NCI-H460 (cell line): ENCODE results near the gene IGFBP3. TPM values are rescaled to one million over a fixed set of nuclear protein-coding genes. Genes with fewer than 3 reads are reported as not detected.

ENCODE experiments used
- DNase-seq: peaks from one replicate; pipeline ENCODE4 v3.0.0-alpha.2; 2016; ENCODE audit warnings: low read depth; ENCODE audit errors: extremely low read depth
- total RNA-seq: library from RNA; depleted of rRNA; stranded (reverse); fragments of >200 nt; shearing (Covaris generic); gene quantifications from 2 replicates; pipeline ENCODE4 v1.2.3, GENCODE V29; 2014; rRNA removed

IGFBP3 gene
- total RNA-seq, 1 experiment from 2014 or later: 336 TPM

DNA sequence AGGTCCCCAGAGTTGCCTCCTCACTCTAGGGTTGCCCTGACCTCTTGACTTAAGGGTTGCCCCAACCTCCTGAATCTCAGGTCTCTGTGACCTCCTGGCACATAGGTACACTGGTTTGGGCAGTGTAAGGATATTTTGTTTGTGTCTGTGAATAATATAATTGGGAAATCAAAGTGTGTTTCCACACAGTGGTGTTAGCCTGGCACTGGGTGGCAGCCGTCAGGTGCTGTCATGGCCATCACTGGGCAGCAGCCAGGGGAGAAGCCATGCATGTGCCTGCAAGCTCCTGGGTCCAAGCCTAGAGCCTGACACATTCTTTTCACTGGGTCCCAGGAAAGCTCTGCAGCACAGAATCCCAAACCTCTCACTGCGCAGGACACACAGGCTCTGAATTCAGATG, 44.6 kb downstream of the IGFBP3 start:
- DNase-seq: no peak

DNA sequence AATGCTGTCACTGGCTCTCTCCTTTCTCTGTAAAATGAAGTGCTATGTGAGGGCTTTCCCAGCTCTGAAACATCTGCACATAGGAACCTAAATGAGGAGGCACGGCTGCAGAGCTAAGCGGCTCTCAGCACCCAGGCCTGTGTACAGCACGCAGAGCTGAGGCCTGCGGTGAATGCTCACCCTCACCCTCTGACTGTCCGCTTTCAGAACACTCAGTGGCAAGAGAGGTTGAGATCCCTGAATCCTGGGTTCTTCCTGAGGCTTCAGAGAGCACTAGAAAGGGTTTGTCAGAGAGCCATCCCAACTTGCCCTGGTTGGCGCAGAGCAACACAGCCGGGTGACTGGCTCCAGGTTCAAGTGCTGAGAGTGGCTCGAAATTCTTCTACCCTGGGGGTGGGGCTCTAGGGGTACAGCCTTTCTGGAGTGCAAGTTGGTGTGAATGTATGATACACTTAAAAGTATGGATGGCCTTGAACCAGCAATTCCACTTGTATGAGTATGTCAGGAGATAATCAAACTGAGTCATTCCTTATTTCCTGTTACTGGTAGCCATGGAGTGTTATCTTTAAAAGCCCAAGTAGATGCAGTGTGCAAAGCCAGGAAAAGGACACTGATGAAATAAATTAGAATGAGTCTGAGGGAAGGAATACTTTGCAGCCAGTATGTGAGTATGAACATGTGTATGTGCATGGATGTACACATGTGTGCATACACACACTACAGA, 46.5 kb downstream of the IGFBP3 start:
- DNase-seq: peak; percentile 21

DNA sequence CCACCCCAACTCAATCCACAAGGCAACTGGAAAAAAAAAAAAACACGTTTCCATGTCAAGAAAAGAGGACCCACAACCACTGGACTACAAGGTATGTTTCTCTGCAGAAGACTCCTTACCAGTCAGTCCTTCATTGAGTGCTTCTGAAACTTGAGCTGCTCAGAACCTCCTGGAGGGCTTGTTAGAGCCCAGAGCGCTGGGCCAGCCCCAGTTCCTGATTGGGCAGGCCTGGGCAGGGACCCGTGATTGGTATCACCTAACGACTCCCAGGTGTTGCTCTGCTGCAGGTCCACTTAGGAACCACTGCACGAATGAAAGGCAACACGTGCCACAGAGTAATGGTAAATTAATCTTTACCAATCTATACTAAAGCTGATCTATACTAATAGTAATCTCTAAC, 47.7 kb downstream of the IGFBP3 start:
- no peak for DNase-seq

GRCh38 chr7:45873035-45873354, 48.1 kb downstream of the IGFBP3 start, which contains the start of gene CCDC201:
Gene CCDC201 (minus strand): TSS chr7:45873082. CDS start chr7:45873007, 75 bp downstream.
- DNase-seq: no peak

DNA sequence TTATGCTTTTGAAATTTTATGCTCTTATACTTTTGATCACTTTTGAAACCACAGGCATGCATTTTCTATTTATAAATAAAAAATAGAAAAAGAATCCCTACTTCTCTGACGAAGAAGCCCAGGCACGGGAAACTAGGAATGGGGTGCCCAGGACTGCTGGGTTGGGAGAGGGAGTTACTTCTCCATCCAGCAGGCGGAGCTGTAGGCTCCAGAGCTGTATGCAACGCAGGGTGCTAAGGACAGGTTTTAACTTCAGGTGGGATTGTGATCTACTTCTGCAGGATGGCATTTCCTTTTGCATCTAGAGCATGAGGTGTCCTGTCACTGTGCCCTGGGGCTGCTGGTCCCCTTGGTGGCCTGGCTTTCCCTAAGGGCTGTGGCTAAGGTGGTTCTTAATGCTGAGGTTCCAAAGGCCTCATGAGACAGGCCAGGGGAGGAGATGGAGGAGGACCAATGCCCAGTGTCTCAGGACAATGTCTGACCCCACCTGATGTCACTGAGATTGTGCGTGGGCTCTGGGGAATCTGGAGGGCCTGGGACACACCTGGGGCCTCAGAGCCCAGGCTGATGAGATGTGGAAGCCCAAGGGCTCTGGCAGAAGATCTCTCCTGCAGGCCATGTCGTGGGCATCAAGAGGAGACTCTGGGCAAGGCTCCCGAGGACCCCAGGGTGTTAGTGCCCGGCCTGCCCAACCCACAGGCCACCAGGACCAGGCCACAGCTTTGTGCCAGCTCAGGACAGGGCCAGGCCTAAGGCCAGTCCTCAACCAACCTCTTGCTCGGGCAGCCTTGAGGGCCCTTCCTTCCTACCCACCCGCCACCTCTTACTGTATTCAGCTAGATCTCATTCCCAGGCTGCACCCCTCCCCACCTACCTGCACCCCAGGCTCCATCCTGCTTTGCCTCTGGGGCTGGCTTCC, 48.7 kb downstream of the IGFBP3 start:
- no peak for DNase-seq

- DNase-seq: no peak
Measured at GRCh38 chr7:45869426-45869825, 51.6 kb downstream of the IGFBP3 start.

GRCh38 chr7:45867471-45867870, 53.6 kb downstream of the IGFBP3 start:
- no peak for DNase-seq

- DNase-seq: no peak
Measured at GRCh38 chr7:45865594-45866410, 55.3 kb downstream of the IGFBP3 start.

- no peak for DNase-seq
Measured at GRCh38 chr7:45863715-45864114, 57.4 kb downstream of the IGFBP3 start.

Other genes with a start within 250 kb of the IGFBP3 start
- not detected in 2 replicates for gene CCDC201, start 48.2 kb downstream of the IGFBP3 start, total RNA-seq
- 1.8 and 2.4 TPM in 2 replicates for gene IGFBP1, start 32.8 kb downstream of the IGFBP3 start, total RNA-seq